ENCODE data around the gene SEPTIN3. TPM values are rescaled to one million over a fixed set of nuclear protein-coding genes. Genes with fewer than 3 reads are reported as not detected.

The SEPTIN3 gene
- total RNA-seq, 2 experiments from 2014 or later = 1.1 to 2.1 TPM

DNA sequence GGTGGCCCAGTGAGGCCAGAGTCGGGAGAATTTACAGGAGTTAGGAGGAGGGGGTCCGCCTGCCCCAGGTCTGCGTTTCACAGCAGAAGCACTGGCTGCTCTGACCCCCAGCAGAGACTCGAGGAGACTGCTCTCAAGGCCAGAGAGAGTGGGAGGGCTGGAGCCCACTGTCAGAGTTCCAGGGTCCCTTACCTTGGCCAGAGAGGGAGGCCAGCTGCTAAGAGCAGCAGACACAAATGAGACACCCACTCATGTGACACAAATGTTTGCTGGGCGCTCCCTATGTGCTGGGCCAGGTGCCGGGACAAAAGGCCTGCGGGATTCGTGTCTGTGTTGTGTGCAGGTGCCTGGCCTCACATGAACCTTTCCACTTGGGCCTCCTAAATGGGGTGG lies 39.8 kb upstream of the SEPTIN3 start:
- Histone ChIP-seq H3K9me3 (ENCODE audit: low read length) (no peaks in the 10 kb centered on the region), H2AFZ (ENCODE audit: low read length) (no peak overlapping the region), H3K79me2 (ENCODE audit: insufficient read depth, low read depth, low read length) (no peaks in the 10 kb centered on the region; the same call in 1 of the 2 replicates), H3K9me2 (ENCODE audit: insufficient read depth, low read length) (no peaks in the 10 kb centered on the region), H3K4me2 (ENCODE audit: low read length) (peak overlapping the region; percentile 68), H3K27ac (ENCODE audit: low read depth, low read length, poor library complexity, severe bottlenecking) (peak overlapping the region; percentile 76), H3K36me3 (ENCODE audit: insufficient read depth, low read length) (peaks cover 31% of the 10 kb centered on the region; the same call in 1 of the 2 replicates), H3K4me1 (ENCODE audit: insufficient read depth, low read length, poor library complexity, severe bottlenecking) (peaks cover 95% of the 10 kb centered on the region), H4K20me1 (ENCODE audit: insufficient read depth, low read length) (no peaks in the 10 kb centered on the region), H3K4me3 (ENCODE audit: low read depth, low read length, poor library complexity, severe bottlenecking) (no peak overlapping the region)
- TF ChIP-seq EZH2phosphoT487 (IDR thresholded peaks at IDR 0.05; ENCODE audit: borderline replicate concordance, low read depth, low read length) = no peak
- TF ChIP-seq, protein P1, sequence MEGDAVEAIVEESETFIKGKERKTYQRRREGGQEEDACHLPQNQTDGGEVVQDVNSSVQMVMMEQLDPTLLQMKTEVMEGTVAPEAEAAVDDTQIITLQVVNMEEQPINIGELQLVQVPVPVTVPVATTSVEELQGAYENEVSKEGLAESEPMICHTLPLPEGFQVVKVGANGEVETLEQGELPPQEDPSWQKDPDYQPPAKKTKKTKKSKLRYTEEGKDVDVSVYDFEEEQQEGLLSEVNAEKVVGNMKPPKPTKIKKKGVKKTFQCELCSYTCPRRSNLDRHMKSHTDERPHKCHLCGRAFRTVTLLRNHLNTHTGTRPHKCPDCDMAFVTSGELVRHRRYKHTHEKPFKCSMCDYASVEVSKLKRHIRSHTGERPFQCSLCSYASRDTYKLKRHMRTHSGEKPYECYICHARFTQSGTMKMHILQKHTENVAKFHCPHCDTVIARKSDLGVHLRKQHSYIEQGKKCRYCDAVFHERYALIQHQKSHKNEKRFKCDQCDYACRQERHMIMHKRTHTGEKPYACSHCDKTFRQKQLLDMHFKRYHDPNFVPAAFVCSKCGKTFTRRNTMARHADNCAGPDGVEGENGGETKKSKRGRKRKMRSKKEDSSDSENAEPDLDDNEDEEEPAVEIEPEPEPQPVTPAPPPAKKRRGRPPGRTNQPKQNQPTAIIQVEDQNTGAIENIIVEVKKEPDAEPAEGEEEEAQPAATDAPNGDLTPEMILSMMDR (conservative IDR thresholded peaks at IDR 0.05; ENCODE audit: low read length) = no peak
- DNase-seq (ENCODE audit: low spot score) = peak; percentile 63
- intact Hi-C loops (cut with micrococcal nuclease; ENCODE audit: unreplicated experiment) = loop anchor here (5.0 kb wide), 1 partner anchor 107 kb away; no protein-coding TSS in a partner anchor
- POLR2A ChIA-PET = interaction anchor here (3.0 kb wide), 1 partner anchor 18 kb away, joined by 9 read pairs; the partner anchor contains the start of gene CENPM
- CTCF ChIA-PET (ENCODE audit: unreplicated experiment) = no interaction called here
- no TSS peak for BruUV-seq (replicated peaks)

DNA sequence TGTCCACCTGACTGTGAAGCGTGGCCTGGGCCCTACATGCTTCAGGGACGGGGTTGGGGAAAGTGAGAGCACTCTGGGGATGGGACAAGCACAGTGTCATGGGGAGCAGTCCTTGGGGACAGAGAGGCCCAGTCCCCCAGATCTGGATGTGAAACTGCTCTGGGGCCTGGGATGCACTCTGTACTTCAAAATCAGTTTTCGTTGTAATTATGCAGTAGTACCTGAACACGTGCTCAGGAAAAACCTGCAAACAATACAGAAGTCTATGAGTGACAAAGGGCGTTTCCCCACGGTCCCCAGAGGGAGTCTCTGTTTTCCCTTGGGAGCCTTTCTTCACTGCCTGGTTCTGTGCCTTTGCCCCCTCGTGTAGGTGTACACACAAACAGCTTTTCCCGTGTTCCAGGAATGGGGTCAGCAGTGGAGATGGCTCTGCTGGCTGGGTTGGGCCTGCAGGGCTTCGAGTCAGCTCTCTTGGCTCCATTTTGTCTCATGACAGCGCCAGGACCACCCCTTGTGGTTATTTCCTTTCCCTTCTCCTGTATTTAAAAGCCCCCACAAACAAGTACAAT lies 37.5 kb upstream of the SEPTIN3 start:
- peaks cover 96% of the 10 kb centered on the region for H3K4me1 ChIP-seq (ENCODE audit: insufficient read depth, low read length, poor library complexity, severe bottlenecking)
- intact Hi-C loops (cut with micrococcal nuclease; ENCODE audit: unreplicated experiment) = no loop called here
- peak overlapping the region; percentile 91 for H3K27ac ChIP-seq (ENCODE audit: low read depth, low read length, poor library complexity, severe bottlenecking)
- BruUV-seq (replicated peaks) = TSS peak; percentile 34
- H3K9me2 ChIP-seq (ENCODE audit: insufficient read depth, low read length) = no peaks in the 10 kb centered on the region
- peak; percentile 86 for DNase-seq (ENCODE audit: low spot score)
- ChIA-PET CTCF (ENCODE audit: unreplicated experiment) (no interaction called here), POLR2A (no interaction called here)
- H3K36me3 ChIP-seq (ENCODE audit: insufficient read depth, low read length) = peaks cover 41% of the 10 kb centered on the region
- H2AFZ ChIP-seq (ENCODE audit: low read length) = no peak overlapping the region
- H3K4me2 ChIP-seq (ENCODE audit: low read length) = peak overlapping the region; percentile 64
- no peaks in the 10 kb centered on the region for H3K9me3 ChIP-seq (ENCODE audit: low read length)
- peak overlapping the region; percentile 11 for H3K4me3 ChIP-seq (ENCODE audit: low read depth, low read length, poor library complexity, severe bottlenecking)
- H3K79me2 ChIP-seq (ENCODE audit: insufficient read depth, low read depth, low read length) = peaks cover 3% of the 10 kb centered on the region; the same call in 1 of the 2 replicates
- H4K20me1 ChIP-seq (ENCODE audit: insufficient read depth, low read length) = no peaks in the 10 kb centered on the region
- TF ChIP-seq, protein P1 (conservative IDR thresholded peaks at IDR 0.05; ENCODE audit: low read length) = no peak
- no peak for TF ChIP-seq EZH2phosphoT487 (IDR thresholded peaks at IDR 0.05; ENCODE audit: borderline replicate concordance, low read depth, low read length)

DNA sequence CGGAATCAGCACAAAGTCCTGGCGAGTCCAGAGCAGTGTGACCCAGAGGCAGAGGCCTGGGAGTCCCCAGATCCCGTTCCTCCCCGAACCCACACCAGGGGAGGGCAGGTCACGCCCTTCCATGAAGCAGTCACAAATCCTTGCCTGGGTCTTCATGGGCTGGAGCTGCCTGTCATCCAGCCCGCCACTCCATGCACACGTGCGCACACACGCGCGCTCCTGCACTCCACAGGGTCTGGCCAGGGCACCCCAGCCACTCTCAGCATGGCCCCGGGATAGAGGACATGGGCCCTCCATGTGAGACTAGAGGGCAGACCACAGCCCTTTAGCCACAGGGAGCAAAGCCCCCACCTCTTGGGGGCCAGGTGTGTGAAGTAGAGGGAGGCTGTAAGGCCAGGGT lies 36.9 kb upstream of the SEPTIN3 start:
- BruUV-seq (replicated peaks) = no TSS peak

More for the DNA sequence above, 36.9 kb upstream of the SEPTIN3 start:
- Histone ChIP-seq H3K9me2 (ENCODE audit: insufficient read depth, low read length) (no peaks in the 10 kb centered on the region), H2AFZ (ENCODE audit: low read length) (no peak overlapping the region), H3K4me1 (ENCODE audit: insufficient read depth, low read length, poor library complexity, severe bottlenecking) (peaks cover 96% of the 10 kb centered on the region), H3K4me3 (ENCODE audit: low read depth, low read length, poor library complexity, severe bottlenecking) (no peak overlapping the region), H3K4me2 (ENCODE audit: low read length) (peak overlapping the region; percentile 64), H3K27ac (ENCODE audit: low read depth, low read length, poor library complexity, severe bottlenecking) (peak overlapping the region; percentile 91), H3K79me2 (ENCODE audit: insufficient read depth, low read depth, low read length) (peaks cover 3% of the 10 kb centered on the region; the same call in 1 of the 2 replicates), H3K9me3 (ENCODE audit: low read length) (no peaks in the 10 kb centered on the region), H3K36me3 (ENCODE audit: insufficient read depth, low read length) (peaks cover 47% of the 10 kb centered on the region), H4K20me1 (ENCODE audit: insufficient read depth, low read length) (no peaks in the 10 kb centered on the region)
- intact Hi-C loops (cut with micrococcal nuclease; ENCODE audit: unreplicated experiment) = no loop called here
- CTCF ChIA-PET (ENCODE audit: unreplicated experiment) = no interaction called here
- POLR2A ChIA-PET = no interaction called here
- TF ChIP-seq, protein P1 (conservative IDR thresholded peaks at IDR 0.05; ENCODE audit: low read length) = no peak
- TF ChIP-seq EZH2phosphoT487 (IDR thresholded peaks at IDR 0.05; ENCODE audit: borderline replicate concordance, low read depth, low read length) = no peak
- DNase-seq (ENCODE audit: low spot score) = no peak
